HUES6 (cell line): Measurements from ENCODE around the gene ERP27.

Source experiments
- H3K27ac ChIP-seq: 2 replicates; pipeline ENCODE4 v1.7.0; 2013; ENCODE audit warnings: low read depth, mild to moderate bottlenecking, low read length, inconsistent platforms
- H3K27me3 ChIP-seq: 2 replicates; pipeline ENCODE4 v1.6.1; 2013; ENCODE audit warnings: low read length; ENCODE audit not compliant: control insufficient read depth, insufficient read depth
- H3K36me3 ChIP-seq: 2 replicates; pipeline ENCODE4 v1.6.1; 2013; ENCODE audit warnings: low read length; ENCODE audit not compliant: control insufficient read depth, insufficient read depth
- H3K4me1 ChIP-seq: 2 replicates; pipeline ENCODE4 v1.6.1; 2013; ENCODE audit warnings: low read length; ENCODE audit not compliant: control insufficient read depth, insufficient read depth
- H3K4me3 ChIP-seq: 2 replicates; pipeline ENCODE4 v1.5.1; 2013; ENCODE audit warnings: low read depth, low read length
- H3K9ac ChIP-seq: one replicate; pipeline ENCODE4 v1.6.1; 2013; ENCODE audit warnings: mild to moderate bottlenecking, low read length
- H3K9me3 ChIP-seq: 2 replicates; pipeline ENCODE4 v1.6.1; 2013; ENCODE audit warnings: low read depth, low read length; ENCODE audit not compliant: control insufficient read depth, insufficient read depth

The ERP27 gene

DNA sequence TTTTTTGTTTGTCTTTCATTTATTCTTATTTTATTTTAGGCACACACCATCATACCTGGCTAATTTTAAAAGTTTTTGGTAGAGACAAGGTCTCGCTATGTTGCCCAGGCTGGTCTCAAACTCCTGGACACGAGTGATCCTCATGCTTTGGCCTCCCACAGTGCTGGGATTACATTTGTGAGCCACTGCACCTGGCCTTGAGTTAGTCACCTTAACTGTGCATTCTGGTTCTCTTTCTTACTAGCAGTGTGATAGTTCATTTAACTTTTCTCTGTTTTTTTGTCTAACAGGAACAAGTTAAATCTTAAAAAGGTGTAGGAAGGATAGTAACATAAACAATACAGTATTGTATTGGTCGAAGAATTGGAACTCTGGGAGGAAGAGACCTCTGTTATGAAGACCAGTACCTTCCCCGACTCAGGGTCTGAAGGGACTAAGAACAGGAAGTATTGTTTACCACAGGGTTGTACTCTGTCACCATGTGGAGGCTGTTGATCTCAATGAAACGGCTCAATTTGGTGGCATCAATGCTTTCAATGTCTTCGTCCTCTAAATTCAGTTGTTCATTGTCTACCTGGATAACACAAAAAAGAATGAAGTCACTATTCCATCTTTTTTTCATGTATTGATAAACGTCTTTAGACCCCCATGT lies 17.7 kb downstream of the ERP27 start:
- Histone ChIP-seq H3K36me3 (no peaks in the 10 kb centered on the region), H3K9ac (no peak overlapping the region), H3K27me3 (no peaks in the 10 kb centered on the region), H3K9me3 (no peaks in the 10 kb centered on the region), H3K4me3 (no peak overlapping the region), H3K27ac (no peak overlapping the region), H3K4me1 (no peaks in the 10 kb centered on the region)

DNA sequence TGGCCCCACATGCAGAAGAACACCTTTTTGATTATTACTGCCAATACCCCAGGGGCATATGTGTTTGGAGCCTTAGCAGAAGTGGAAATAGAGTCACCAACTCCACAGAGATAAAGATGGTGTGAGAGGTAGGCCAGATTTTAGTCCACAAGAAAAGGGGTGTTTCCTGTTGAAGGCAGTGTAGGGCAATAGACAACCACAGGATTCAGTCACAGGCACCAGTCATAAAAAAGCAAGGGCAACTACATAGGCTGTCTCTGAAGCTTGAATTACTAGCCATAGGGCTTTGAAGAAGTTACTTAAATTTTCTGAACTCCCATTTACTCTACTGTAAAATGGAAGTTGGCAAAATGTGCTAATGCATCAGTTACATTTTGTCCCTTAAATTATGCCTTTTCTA lies 18.9 kb downstream of the ERP27 start:
- no peaks in the 10 kb centered on the region for H3K4me1 ChIP-seq
- no peaks in the 10 kb centered on the region for H3K36me3 ChIP-seq
- no peak overlapping the region for H3K9ac ChIP-seq
- H3K27me3 ChIP-seq: no peaks in the 10 kb centered on the region
- H3K4me3 ChIP-seq: no peak overlapping the region
- H3K27ac ChIP-seq: no peak overlapping the region
- H3K9me3 ChIP-seq: no peaks in the 10 kb centered on the region

DNA sequence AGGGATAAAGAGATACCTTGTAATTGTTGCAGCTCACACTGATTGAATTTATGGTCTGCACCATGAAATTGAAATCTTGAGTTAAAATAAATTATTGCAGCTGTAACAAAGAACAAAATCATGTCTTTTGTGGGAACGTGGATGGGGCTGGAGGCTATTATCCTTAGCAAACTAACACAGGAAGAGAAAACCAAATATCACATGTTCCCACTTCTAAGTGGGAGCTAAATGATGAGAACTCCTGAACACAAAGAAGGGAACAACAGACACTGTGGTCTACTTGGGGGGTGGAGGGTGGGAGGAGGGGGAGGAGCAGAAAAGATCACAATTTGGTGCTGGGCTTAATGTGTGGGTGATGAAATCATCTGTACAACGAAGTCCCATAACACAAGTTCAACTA lies 22.6 kb downstream of the ERP27 start:
- Histone ChIP-seq H3K9me3 (no peaks in the 10 kb centered on the region), H3K36me3 (no peaks in the 10 kb centered on the region), H3K27ac (no peak overlapping the region), H3K9ac (no peak overlapping the region), H3K4me3 (no peak overlapping the region), H3K4me1 (no peaks in the 10 kb centered on the region; the same call in 1 of the 2 replicates), H3K27me3 (no peaks in the 10 kb centered on the region)

DNA sequence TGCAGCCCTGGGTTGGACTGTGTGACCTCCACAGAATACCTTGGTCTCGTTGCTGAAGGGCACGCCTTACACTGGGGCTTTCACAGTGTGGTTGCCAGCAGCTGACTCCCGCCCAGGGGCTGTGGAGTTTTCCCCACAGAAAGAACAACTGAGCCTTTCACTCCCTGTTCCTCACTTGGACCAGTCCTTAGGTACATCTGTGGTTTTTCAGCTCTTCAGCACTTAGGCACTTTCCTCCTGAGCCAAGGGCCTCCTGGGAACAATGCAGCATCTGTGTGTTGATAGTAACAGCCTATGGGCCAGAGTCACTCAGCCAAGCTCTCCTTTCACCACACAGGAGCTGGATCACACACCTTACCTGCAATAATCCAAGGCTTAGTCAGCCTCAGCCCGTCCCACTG lies 25.0 kb downstream of the ERP27 start:
- Histone ChIP-seq H3K36me3 (no peaks in the 10 kb centered on the region), H3K4me1 (no peaks in the 10 kb centered on the region; the same call in 1 of the 2 replicates), H3K9me3 (no peaks in the 10 kb centered on the region), H3K9ac (no peak overlapping the region), H3K27ac (no peak overlapping the region), H3K27me3 (no peaks in the 10 kb centered on the region), H3K4me3 (no peak overlapping the region)

DNA sequence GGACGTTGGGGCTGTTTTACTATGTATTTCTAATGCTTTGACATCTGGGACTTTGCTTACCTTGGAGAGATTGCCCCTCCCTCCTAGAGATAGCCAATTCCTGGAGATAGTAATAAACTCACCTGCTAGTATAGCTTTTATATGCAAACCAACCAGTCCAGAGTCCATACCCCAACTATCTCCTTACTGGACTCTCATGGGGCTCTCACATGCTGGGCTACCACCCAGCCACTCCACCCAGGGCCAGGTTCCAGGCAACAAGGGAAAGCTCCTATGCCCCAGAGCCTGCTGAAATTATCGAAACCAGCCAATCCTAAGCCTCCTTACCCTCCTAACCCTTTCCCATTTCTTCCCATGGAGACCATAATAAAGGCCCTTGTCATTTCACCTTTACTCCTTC lies 27.2 kb downstream of the ERP27 start:
- Histone ChIP-seq H3K27ac (no peak overlapping the region), H3K4me3 (no peak overlapping the region), H3K36me3 (no peaks in the 10 kb centered on the region), H3K9me3 (no peaks in the 10 kb centered on the region), H3K4me1 (no peaks in the 10 kb centered on the region; the same call in 1 of the 2 replicates), H3K27me3 (no peaks in the 10 kb centered on the region), H3K9ac (no peak overlapping the region)

DNA sequence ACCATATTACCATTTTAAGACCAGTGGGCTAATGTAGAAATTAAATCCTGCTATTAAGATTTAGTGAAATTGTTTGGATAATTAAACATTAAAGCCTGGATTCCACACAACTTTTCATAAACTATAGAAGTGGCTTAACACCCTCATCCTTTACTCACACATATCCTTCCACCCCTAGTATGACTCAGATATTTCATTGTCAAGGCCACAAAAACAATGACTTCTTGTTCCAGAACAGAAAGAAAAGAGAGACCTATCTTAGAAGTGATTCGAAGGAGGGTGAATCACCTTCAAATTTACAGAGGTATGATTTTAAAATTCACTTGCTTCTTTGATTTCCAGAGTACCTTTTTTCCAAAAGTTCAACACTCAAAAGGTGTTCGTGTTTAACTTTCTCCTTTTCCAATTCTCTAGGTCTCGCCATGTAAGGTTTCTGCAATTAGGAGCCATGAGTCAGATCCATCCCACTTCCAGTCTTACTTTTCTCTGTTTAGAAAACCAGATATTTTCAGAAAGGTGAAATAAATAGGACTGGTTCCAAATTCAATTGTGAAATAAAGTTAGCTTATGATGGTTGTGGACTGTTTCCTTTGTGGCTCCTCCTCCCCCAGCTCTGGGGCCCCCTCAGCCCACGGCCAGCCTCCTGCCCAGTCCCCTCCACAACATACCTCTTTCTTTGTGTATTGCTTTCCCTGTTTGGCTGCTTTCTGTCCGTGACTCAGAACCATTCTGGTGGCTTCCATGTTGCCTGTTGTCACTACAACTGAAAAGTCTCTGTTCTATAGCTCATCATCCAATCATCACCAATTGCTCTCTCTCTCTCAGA lies 28.0 kb downstream of the ERP27 start:
- H3K9me3 ChIP-seq: no peaks in the 10 kb centered on the region
- H3K36me3 ChIP-seq: no peaks in the 10 kb centered on the region
- H3K27ac ChIP-seq: no peak overlapping the region
- H3K27me3 ChIP-seq: no peaks in the 10 kb centered on the region
- H3K4me3 ChIP-seq: no peak overlapping the region
- no peaks in the 10 kb centered on the region; the same call in 1 of the 2 replicates for H3K4me1 ChIP-seq
- no peak overlapping the region for H3K9ac ChIP-seq

DNA sequence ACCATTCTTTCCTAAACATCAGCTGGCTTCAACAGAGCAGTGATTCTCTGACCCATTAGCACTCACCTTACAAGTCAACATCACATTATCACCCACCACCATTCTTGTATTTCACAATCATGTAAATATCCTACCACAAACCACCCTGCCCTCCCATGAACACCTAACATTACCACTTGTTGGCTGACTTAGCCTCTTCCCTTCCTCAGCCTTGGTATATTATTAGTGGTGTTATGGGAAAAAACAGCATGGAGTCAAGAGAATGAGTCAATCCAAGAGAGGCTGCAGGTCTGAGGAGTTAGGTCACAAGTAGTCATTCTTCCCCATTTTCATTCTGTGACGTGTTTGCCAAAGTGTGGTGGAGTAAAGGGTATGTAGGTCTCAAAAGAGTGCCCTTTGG lies 30.4 kb downstream of the ERP27 start:
- H3K9ac ChIP-seq: no peak overlapping the region
- no peaks in the 10 kb centered on the region for H3K27me3 ChIP-seq
- H3K4me1 ChIP-seq: no peaks in the 10 kb centered on the region
- H3K9me3 ChIP-seq: no peaks in the 10 kb centered on the region
- no peaks in the 10 kb centered on the region for H3K36me3 ChIP-seq
- no peak overlapping the region for H3K4me3 ChIP-seq
- H3K27ac ChIP-seq: no peak overlapping the region

DNA sequence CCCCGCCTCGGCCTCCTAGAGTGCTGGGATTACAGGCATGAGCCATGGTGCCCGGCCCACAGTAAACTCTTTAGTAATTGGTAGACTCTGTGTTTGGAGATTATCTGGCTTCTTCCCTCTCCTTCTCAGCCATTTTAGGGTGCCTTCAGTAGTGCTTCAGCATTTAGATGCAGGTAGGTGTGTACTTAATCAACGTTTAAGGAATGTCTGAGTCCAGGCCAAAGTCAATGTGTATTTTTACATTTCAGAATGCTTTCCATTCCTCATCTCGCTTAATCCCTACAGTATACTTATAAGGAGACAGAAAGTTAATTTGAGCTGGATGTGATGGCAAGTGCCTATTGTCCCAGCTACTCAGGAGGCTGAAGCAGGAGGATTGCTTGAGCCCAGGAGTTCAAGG lies 32.2 kb downstream of the ERP27 start:
- H3K9ac ChIP-seq: no peak overlapping the region
- no peaks in the 10 kb centered on the region for H3K36me3 ChIP-seq
- no peaks in the 10 kb centered on the region for H3K27me3 ChIP-seq
- H3K27ac ChIP-seq: no peak overlapping the region
- no peak overlapping the region for H3K4me3 ChIP-seq
- no peaks in the 10 kb centered on the region for H3K9me3 ChIP-seq
- H3K4me1 ChIP-seq: no peaks in the 10 kb centered on the region

DNA sequence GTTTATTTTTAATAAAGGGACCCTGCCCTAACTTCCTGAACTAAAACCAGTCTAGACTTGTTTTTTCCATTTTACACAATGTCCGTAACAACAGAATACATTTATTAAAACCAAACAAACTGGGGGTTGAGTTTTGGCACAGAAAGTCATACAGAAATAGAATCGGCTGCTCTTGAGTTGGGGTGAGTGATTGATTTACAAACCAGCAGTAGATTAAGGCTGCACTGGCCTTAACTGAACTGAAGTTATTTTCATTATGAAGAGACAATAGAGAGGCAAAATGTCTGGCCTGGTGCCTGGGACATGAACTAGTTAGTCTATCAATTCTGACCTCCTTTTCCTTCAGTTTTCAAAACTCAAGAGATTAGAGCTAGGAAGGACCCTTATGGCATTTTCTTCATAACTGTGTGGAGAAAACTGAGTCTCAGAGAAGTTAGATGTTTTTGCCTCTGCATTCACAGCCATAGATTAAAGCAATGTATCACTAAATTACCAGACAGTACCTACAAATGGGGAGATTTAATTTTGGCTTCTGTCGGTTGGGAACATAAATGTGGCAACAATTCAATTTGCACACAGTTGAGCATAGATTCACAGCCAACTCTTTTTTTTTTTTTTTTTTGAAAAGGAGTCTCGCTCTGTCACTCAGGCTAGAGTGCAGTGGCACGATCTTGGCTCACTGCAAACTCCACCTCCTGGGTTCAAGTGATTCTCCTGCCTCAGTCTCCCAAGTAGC lies 32.9 kb downstream of the ERP27 start:
- H3K27me3 ChIP-seq: no peaks in the 10 kb centered on the region
- H3K4me1 ChIP-seq: no peaks in the 10 kb centered on the region
- H3K4me3 ChIP-seq: no peak overlapping the region
- no peaks in the 10 kb centered on the region for H3K9me3 ChIP-seq
- H3K27ac ChIP-seq: no peak overlapping the region
- H3K9ac ChIP-seq: no peak overlapping the region
- H3K36me3 ChIP-seq: no peaks in the 10 kb centered on the region

DNA sequence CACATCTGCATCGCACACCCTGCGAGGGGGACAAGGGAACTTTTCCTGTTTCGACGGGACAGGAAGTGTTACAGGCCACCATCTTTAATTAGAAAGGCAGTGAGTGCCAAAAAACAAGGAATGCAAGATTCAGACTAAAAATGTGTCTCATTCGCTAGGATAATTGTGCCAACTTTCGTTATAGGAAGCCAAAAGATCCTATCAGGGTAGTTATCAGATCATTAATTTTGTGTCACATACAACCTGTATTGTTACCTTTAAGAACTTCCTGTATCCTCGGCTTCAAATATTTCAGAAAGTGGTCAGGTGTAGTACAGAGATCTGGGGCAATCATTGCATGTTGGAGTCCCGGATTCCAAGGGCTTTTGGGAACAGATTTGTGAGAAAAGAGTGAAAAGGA lies 33.5 kb downstream of the ERP27 start:
- Histone ChIP-seq H3K36me3 (no peaks in the 10 kb centered on the region), H3K4me3 (no peak overlapping the region), H3K27me3 (no peaks in the 10 kb centered on the region), H3K9ac (no peak overlapping the region), H3K27ac (no peak overlapping the region), H3K9me3 (no peaks in the 10 kb centered on the region), H3K4me1 (no peaks in the 10 kb centered on the region)
